GM12878 (cell line): ENCODE data around the gene RHOF. TPM values are rescaled to one million over a fixed set of nuclear protein-coding genes. Genes with fewer than 3 reads are reported as not detected.

Experiments used
- ATAC-seq: fragments of 200-7000 bp; cut with Tn5 transposase; 3 replicates; pipeline ENCODE4 v1.9.1; 2020; ENCODE audit warnings: mild to moderate bottlenecking, moderate library complexity
- BruUV-seq: library from RNA; stranded (reverse); fragments of 400-500 nt; replicated peaks from 2 replicates; lab custom pipeline; 2021; lab: Mats Ljungman, UMichigan
- CTCF ChIA-PET: fragments of 300-600 bp; sonication (Branson Sonifier 250); formaldehyde crosslinking; extraction: SDS; loops from one replicate; lab custom pipeline; 2021; ENCODE audit warnings: inconsistent platforms; lab: Yijun Ruan, JAX
- POLR2A ChIA-PET: fragments of 350-600 bp; formaldehyde crosslinking; extraction: SDS; loops from one replicate; lab custom pipeline; 2021; ENCODE audit warnings: inconsistent platforms; lab: Charles Lee
- RAD21 ChIA-PET: fragments of 300-600 bp; sonication (Branson Sonifier 250); formaldehyde crosslinking; loops from one replicate; lab custom pipeline; 2023; ENCODE audit warnings: antibody characterized with exemption; ENCODE audit not compliant: unreplicated experiment; lab: Charles Lee
- SMC1A ChIA-PET: fragments of 300-600 bp; sonication (Branson Sonifier 250); formaldehyde crosslinking; loops from one replicate; lab custom pipeline; 2023; ENCODE audit not compliant: unreplicated experiment, uncharacterized antibody; lab: Charles Lee
- DNase-seq: peaks from one replicate; pipeline ENCODE4 v3.0.0-alpha.2; 2011; ENCODE audit warnings: low read depth, low spot score
- FAIRE-seq: peaks from 3 replicates; lab custom pipeline; 2011; peaks lifted over from hg19 to GRCh38; lab: Jason Lieb, UNC
- H2AFZ ChIP-seq: 2 replicates; pipeline ENCODE4 v1.6.0; 2011; ENCODE audit warnings: low read depth, low read length, control low read depth; ENCODE audit not compliant: control insufficient read depth
- H3K27ac ChIP-seq: 2 replicates; pipeline ENCODE4 v1.5.1; 2011; ENCODE audit warnings: control low read depth; ENCODE audit not compliant: control insufficient read depth, insufficient read depth
- H3K27me3 ChIP-seq, 2 experiments: replicated peaks in 1 of 2; 2 replicates each; pipeline versions ENCODE4 v1.6.0 to v1.6.1; 2011; ENCODE audit warnings: low read length in 1 of 2; ENCODE audit not compliant: control insufficient read depth in 2 of 2, insufficient read depth in 2 of 2
- H3K36me3 ChIP-seq, 2 experiments: 2 replicates each; pipeline ENCODE4 v1.5.1; 2011; ENCODE audit warnings: low read length in 1 of 2; ENCODE audit not compliant: control insufficient read depth in 2 of 2, insufficient read depth in 2 of 2
- H3K4me1 ChIP-seq: 2 replicates; pipeline ENCODE4 v1.6.1; 2011; ENCODE audit warnings: mild to moderate bottlenecking, low read length, moderate library complexity, mixed read lengths; ENCODE audit not compliant: control insufficient read depth, insufficient read depth
- H3K4me2 ChIP-seq: 2 replicates; pipeline ENCODE4 v1.6.0; 2011; ENCODE audit warnings: control low read depth; ENCODE audit not compliant: control insufficient read depth, insufficient read depth
- H3K4me3 ChIP-seq: fragments of 200-600 bp; sonication (generic); 2 replicates; pipeline ENCODE4 v1.5.1; 2016
- H3K79me2 ChIP-seq: 2 replicates; pipeline ENCODE4 v1.6.0; 2011; ENCODE audit warnings: low read length; ENCODE audit not compliant: control insufficient read depth, insufficient read depth
- H3K9ac ChIP-seq: 2 replicates; pipeline ENCODE4 v1.8.0; 2011; ENCODE audit warnings: low read length, control low read depth, mixed read lengths; ENCODE audit not compliant: control insufficient read depth, insufficient read depth
- H3K9me3 ChIP-seq: replicated peaks from 3 replicates; pipeline ENCODE4 v1.5.1; 2011; ENCODE audit warnings: mild to moderate bottlenecking, low read length; ENCODE audit not compliant: control insufficient read depth, insufficient read depth
- H4K20me1 ChIP-seq: 2 replicates; pipeline ENCODE4 v1.6.0; 2011; ENCODE audit not compliant: control insufficient read depth, insufficient read depth
- CBX3 ChIP-seq: fragments of 200-600 bp; sonication (generic); IDR thresholded peaks from 2 replicates; pipeline ENCODE4 v1.6.1; 2016; ENCODE audit warnings: low read depth, borderline replicate concordance
- CEBPZ ChIP-seq: fragments of 150-350 bp; IDR thresholded peaks from 2 replicates; pipeline ENCODE4 v1.6.1; 2016; ENCODE audit warnings: low read depth, low read length
- E2F8 ChIP-seq: fragments of 450-650 bp; IDR thresholded peaks from 2 replicates; pipeline ENCODE4 v1.6.1; 2018; ENCODE audit warnings: mild to moderate bottlenecking, low read depth, moderate library complexity; ENCODE audit not compliant: partially characterized antibody
- ELK1 ChIP-seq: IDR thresholded peaks from 2 replicates; pipeline ENCODE4 v1.6.1; 2012; ENCODE audit warnings: low read depth, low read length, improper control_type of control experiment
- ESRRA ChIP-seq: IDR thresholded peaks from 2 replicates; pipeline ENCODE4 v1.6.1; 2012; ENCODE audit warnings: mild to moderate bottlenecking, low read length, improper control_type of control experiment
- MEF2B ChIP-seq: fragments of 450-650 bp; IDR thresholded peaks from 2 replicates; pipeline ENCODE4 v1.6.1; 2018; ENCODE audit warnings: mild to moderate bottlenecking, moderate library complexity; ENCODE audit not compliant: partially characterized antibody, poor library complexity, severe bottlenecking
- MYC ChIP-seq: IDR thresholded peaks from 2 replicates; pipeline ENCODE4 v1.6.1; 2011; ENCODE audit warnings: mild to moderate bottlenecking, low read length, moderate library complexity, inconsistent platforms; ENCODE audit not compliant: insufficient read depth, insufficient replicate concordance, insufficient read length, severe bottlenecking
- PKNOX1 ChIP-seq: fragments of 450-650 bp; IDR thresholded peaks from 2 replicates; pipeline ENCODE4 v1.6.1; 2016; ENCODE audit warnings: mild to moderate bottlenecking
- PML ChIP-seq: IDR thresholded peaks from 2 replicates; pipeline ENCODE4 v1.6.1; 2012; ENCODE audit warnings: low read length, inconsistent platforms
- RAD51 ChIP-seq: fragments of 450-650 bp; IDR thresholded peaks from 2 replicates; pipeline ENCODE4 v1.6.1; 2016; ENCODE audit warnings: moderate library complexity, mild to moderate bottlenecking, inconsistent platforms
- SPI1 ChIP-seq: IDR thresholded peaks from 2 replicates; pipeline ENCODE4 v1.6.1; 2011; ENCODE audit warnings: low read depth, mild to moderate bottlenecking, low read length, moderate library complexity, borderline replicate concordance; ENCODE audit not compliant: insufficient read depth
- SREBF1 ChIP-seq: IDR thresholded peaks from 2 replicates; pipeline ENCODE4 v1.6.1; 2012; ENCODE audit warnings: mild to moderate bottlenecking, low read length
- USF2 ChIP-seq: IDR thresholded peaks from 2 replicates; pipeline ENCODE4 v1.6.1; 2011; ENCODE audit warnings: low read depth, low read length, improper control_type of control experiment, borderline replicate concordance
- WGBS: methylation state at CpG from one replicate; pipeline ENCODE4 v1.1.6; 2016; ENCODE audit warnings: low lambda C conversion rate; ENCODE audit not compliant: insufficient replicate concordance, insufficient coverage; ENCODE audit errors: missing lambda C conversion rate; 5-methylcytosine and 5-hydroxymethylcytosine counted together
- in situ Hi-C: fragments of 300-500 bp; cut with MboI; formaldehyde crosslinking; loops from 9 replicates; pipeline ENCODE4 v1.14.3; 2018; ENCODE audit warnings: mixed read lengths
- intact Hi-C: fragments of 100-400 bp; cut with micrococcal nuclease; formaldehyde crosslinking; loops from one replicate; pipeline ENCODE4 v1.14.2; 2022; ENCODE audit not compliant: unreplicated experiment
- polyA plus RNA-seq, 11 experiments: library from polyadenylated mRNA; depleted of rRNA in 4 of 11; unstranded in 6 of 11; stranded (reverse) in 5 of 11; fragments of >200 nt; fragmentation: Nextera tagmentation in 4 of 11; fragmentation: Illumina TruSeq in 1 of 11; extraction: Ambion mirVana in 4 of 11; extraction: Trizol in 1 of 11; gene quantifications; 1 replicate in 1 of 11; 2 replicates in 10 of 11; pipeline versions ENCODE4 v1.2.1 to v1.2.3, GENCODE V29; 2011 to 2016; ENCODE audit warnings: inconsistent platforms in 2 of 11, missing spikeins in 2 of 11, low read depth in 1 of 11
- total RNA-seq, 4 experiments: library from RNA; depleted of rRNA in 3 of 4; stranded (reverse); fragments of >200 nt in 3 of 4; fragmentation: Illumina TruSeq in 1 of 4; extraction: Trizol in 1 of 4; gene quantifications; 2 replicates each; pipeline versions ENCODE4 v1.2.1 to v1.2.3, GENCODE V29; 2013 to 2021

Gene RHOF
- total and polyA plus RNA-seq, 10 of the 15 experiments (the other 5 are each of a cell fraction or from before 2014, with no cell fraction given), result 6.1 to 78.7 (median 39.7) TPM

GRCh38 chr12:121814429-121815119 is 21.1 kb upstream of the RHOF start:
- DNase-seq, result no peak
- Histone ChIP-seq H3K4me2 (no peak overlapping the region), H2AFZ (no peak overlapping the region), H4K20me1 (peaks cover 3% of the 10 kb centered on the region; the same call in 1 of the 2 replicates), H3K9me3 (no peaks in the 10 kb centered on the region), H3K4me1 (peaks cover 7% of the 10 kb centered on the region), H3K4me3 (no peak overlapping the region), H3K27me3 (no peaks in the 10 kb centered on the region), H3K27ac (no peak overlapping the region), H3K79me2 (peaks cover 28% of the 10 kb centered on the region), H3K9ac (no peak overlapping the region), H3K36me3 (peaks cover 9 to 24% of the 10 kb centered on the region in 2 experiments; a peak in 3 of 4 replicates)
- ChIA-PET CTCF (interaction anchor here (0.9 to 13.6 kb wide), 4 partner anchors 9 to 20 kb away, joined by 3 to 565 read pairs (median 9); partner anchors contain the start of gene RHOF), SMC1A (no interaction called here), RAD21 (interaction anchor here (1.5 kb wide), 1 partner anchor 20 kb away, joined by 5 read pairs; no protein-coding TSS in a partner anchor), POLR2A (no interaction called here)
- FAIRE-seq, result no peak
- intact Hi-C loops (no loop called here), in situ Hi-C loops (no loop called here)
- no TSS peak for BruUV-seq
- ATAC-seq, result no peak
- 97% methylated on average over 29 of the region's 31 CpGs for WGBS
- no peak for TF ChIP-seq MEF2B
- TF ChIP-seq SPI1, result no peak
- no peak for TF ChIP-seq CEBPZ
- no peak for TF ChIP-seq MYC
- no peak for TF ChIP-seq CBX3
- no peak for TF ChIP-seq ELK1
- TF ChIP-seq SREBF1, result no peak
- TF ChIP-seq USF2, result no peak
- no peak for TF ChIP-seq PKNOX1
- TF ChIP-seq RAD51, result no peak
- TF ChIP-seq E2F8, result no peak
- TF ChIP-seq ESRRA, result no peak
- TF ChIP-seq PML, result no peak
